HL-60 (cell line): ENCODE results near the gene UBTD1.

Experiments
- POLR2AphosphoS5 ChIP-seq: IDR thresholded peaks from 2 replicates; pipeline ENCODE4 v1.6.1; 2012; ENCODE audit warnings: low read depth
- SPI1 ChIP-seq: IDR thresholded peaks from 2 replicates; pipeline ENCODE4 v1.6.1; 2012; ENCODE audit warnings: low read depth, mild to moderate bottlenecking, borderline replicate concordance
- TF ChIP-seq, protein P1 (sequence below): IDR thresholded peaks from one replicate; pipeline ENCODE4 v1.5.1; 2011; ENCODE audit warnings: low read length, control low read depth, inconsistent platforms; ENCODE audit not compliant: insufficient read depth
- TF ChIP-seq, protein P2 (sequence below): IDR thresholded peaks from 2 replicates; pipeline ENCODE4 v1.6.1; 2012; ENCODE audit warnings: low read depth; ENCODE audit not compliant: insufficient replicate concordance

DNA sequence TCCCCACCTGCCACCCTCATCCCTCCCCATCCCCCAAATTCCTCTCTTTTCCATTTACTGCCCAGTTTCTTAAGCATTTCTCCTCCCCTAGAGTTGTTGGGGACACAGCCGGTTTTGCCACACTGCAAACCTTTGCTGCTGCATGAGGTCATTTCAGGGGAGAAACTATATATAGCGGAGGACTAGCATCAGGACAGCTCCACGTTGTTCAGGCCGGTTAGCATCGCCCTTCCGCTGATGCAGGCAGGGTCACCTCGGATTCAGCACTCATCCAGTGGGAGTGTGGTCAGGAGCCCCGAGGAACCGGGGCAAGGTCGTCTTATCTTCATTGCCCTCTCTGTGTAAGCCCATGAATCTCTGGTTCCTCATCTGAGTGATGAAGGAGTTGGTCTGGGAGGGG is 15.6 kb downstream of the UBTD1 start:
- TF ChIP-seq SPI1 (no peak), POLR2AphosphoS5 (no peak)
- TF ChIP-seq, protein P1, sequence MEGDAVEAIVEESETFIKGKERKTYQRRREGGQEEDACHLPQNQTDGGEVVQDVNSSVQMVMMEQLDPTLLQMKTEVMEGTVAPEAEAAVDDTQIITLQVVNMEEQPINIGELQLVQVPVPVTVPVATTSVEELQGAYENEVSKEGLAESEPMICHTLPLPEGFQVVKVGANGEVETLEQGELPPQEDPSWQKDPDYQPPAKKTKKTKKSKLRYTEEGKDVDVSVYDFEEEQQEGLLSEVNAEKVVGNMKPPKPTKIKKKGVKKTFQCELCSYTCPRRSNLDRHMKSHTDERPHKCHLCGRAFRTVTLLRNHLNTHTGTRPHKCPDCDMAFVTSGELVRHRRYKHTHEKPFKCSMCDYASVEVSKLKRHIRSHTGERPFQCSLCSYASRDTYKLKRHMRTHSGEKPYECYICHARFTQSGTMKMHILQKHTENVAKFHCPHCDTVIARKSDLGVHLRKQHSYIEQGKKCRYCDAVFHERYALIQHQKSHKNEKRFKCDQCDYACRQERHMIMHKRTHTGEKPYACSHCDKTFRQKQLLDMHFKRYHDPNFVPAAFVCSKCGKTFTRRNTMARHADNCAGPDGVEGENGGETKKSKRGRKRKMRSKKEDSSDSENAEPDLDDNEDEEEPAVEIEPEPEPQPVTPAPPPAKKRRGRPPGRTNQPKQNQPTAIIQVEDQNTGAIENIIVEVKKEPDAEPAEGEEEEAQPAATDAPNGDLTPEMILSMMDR = no peak
- TF ChIP-seq, protein P2, sequence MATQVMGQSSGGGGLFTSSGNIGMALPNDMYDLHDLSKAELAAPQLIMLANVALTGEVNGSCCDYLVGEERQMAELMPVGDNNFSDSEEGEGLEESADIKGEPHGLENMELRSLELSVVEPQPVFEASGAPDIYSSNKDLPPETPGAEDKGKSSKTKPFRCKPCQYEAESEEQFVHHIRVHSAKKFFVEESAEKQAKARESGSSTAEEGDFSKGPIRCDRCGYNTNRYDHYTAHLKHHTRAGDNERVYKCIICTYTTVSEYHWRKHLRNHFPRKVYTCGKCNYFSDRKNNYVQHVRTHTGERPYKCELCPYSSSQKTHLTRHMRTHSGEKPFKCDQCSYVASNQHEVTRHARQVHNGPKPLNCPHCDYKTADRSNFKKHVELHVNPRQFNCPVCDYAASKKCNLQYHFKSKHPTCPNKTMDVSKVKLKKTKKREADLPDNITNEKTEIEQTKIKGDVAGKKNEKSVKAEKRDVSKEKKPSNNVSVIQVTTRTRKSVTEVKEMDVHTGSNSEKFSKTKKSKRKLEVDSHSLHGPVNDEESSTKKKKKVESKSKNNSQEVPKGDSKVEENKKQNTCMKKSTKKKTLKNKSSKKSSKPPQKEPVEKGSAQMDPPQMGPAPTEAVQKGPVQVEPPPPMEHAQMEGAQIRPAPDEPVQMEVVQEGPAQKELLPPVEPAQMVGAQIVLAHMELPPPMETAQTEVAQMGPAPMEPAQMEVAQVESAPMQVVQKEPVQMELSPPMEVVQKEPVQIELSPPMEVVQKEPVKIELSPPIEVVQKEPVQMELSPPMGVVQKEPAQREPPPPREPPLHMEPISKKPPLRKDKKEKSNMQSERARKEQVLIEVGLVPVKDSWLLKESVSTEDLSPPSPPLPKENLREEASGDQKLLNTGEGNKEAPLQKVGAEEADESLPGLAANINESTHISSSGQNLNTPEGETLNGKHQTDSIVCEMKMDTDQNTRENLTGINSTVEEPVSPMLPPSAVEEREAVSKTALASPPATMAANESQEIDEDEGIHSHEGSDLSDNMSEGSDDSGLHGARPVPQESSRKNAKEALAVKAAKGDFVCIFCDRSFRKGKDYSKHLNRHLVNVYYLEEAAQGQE = no peak
